BE2C (cell line): Measurements from ENCODE around the gene DNAJC4.

ENCODE experiments used
- DNase-seq: peaks from one replicate; pipeline ENCODE4 v3.0.0-alpha.2; 2020
- H3K27me3 ChIP-seq: fragments of 250-450 bp; sonication (Bioruptor Pico); 2 replicates; pipeline ENCODE4 v1.5.1; 2020; ENCODE audit warnings: mild to moderate bottlenecking
- H3K36me3 ChIP-seq: fragments of 250-450 bp; sonication (Bioruptor Pico); 2 replicates; pipeline ENCODE4 v1.5.1; 2020; ENCODE audit warnings: mild to moderate bottlenecking
- H3K4me1 ChIP-seq: fragments of 250-450 bp; sonication (Bioruptor Pico); 2 replicates; pipeline ENCODE4 v1.5.1; 2020
- H3K4me3 ChIP-seq: 2 replicates; pipeline ENCODE4 v1.5.1; 2011; ENCODE audit warnings: low read depth, low read length
- H3K9me3 ChIP-seq: fragments of 250-450 bp; sonication (Bioruptor Pico); 2 replicates; pipeline ENCODE4 v1.5.1; 2020
- TF ChIP-seq, protein P1 (sequence below): IDR thresholded peaks from 2 replicates; pipeline ENCODE4 v1.5.1; 2012; ENCODE audit warnings: mild to moderate bottlenecking, low read depth, low read length

The DNAJC4 gene

DNA sequence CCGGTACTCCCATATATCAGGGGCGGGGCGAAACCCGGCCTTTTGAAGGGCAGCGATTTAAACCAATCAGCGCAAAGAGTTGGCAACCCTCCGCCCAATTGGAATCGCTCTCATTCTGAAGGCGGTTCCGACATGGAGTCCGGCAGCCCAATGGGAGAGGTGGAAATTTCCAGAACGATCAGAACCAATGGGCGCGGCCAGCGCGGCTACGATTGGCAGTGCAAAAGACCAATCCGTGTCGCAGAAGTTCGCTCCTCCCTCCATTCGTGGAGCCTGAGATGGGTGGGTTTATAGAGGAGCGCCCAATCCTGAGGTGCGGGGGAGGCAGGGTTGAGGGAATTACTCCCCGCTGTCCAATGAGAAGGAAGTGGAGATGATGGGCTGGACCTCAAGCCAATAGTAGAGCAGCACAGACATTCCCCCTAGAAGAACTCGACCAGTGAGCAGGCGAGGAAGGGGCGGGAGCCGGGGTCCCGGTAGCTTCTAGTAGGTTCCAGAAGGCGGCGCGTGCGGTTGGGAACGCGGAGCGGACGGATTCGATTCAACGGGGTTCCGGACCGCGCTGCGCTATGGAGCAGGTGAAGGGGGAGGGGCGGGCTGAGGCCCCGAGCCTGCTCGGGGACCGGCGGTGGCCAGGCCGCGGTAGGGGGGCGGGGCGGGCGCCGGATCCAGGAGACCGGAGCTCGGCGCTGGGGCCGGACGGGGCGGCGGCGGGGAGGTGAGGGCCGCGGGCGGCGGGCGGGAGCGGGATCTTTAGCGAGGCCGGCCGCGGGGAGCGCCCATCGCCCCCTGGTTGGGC lies 44.5 kb upstream of the DNAJC4 start, which contains the start of gene STIP1:
Gene STIP1, plus strand, starts transcription at position 479 of the 799 bp plus-strand sequence. Its CDS starts 91 bp downstream, at position 570.
- TF ChIP-seq, protein P1, sequence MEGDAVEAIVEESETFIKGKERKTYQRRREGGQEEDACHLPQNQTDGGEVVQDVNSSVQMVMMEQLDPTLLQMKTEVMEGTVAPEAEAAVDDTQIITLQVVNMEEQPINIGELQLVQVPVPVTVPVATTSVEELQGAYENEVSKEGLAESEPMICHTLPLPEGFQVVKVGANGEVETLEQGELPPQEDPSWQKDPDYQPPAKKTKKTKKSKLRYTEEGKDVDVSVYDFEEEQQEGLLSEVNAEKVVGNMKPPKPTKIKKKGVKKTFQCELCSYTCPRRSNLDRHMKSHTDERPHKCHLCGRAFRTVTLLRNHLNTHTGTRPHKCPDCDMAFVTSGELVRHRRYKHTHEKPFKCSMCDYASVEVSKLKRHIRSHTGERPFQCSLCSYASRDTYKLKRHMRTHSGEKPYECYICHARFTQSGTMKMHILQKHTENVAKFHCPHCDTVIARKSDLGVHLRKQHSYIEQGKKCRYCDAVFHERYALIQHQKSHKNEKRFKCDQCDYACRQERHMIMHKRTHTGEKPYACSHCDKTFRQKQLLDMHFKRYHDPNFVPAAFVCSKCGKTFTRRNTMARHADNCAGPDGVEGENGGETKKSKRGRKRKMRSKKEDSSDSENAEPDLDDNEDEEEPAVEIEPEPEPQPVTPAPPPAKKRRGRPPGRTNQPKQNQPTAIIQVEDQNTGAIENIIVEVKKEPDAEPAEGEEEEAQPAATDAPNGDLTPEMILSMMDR = 0 out of 2 replicates have a peak, but pooled peaks have one; percentile 14

DNA sequence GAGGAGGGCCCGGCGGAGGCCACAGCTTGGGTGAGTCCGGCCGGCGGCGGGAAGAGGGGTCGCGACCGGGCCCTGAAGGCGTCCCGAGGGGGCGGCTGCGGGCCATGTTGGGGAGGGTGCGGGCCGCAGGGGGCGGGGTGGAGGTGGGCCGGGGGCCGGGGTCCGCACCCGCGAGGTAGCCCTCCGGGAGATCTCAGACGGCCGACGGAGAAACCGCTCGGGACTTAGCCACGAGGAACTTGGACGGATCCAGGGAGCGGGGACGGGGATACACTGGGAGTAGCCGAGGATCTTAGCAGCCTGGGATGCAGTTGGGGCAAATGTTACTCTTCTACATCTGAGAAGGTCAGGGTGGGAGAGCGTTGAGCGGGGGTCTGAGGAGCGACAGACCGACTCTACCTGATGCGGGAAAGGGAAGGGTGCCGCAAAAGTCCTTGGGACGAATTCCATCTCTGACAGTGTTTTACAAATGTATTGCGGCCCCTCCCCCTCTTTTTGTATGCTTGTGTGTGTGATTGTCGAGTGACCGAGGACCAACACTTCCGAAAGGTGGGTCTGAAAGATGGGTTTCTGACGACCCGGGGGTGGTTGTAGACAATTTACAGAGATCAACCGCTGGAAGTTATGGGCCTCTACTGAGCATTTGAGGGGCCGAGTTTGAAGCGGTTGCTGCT lies 43.7 kb upstream of the DNAJC4 start:
- H3K4me1 ChIP-seq = no peaks in the 10 kb centered on the region
- no peak for DNase-seq
- H3K9me3 ChIP-seq = no peaks in the 10 kb centered on the region
- H3K27me3 ChIP-seq = no peaks in the 10 kb centered on the region
- H3K36me3 ChIP-seq = peaks cover 11% of the 10 kb centered on the region
- TF ChIP-seq, protein P1 = no peak
- H3K4me3 ChIP-seq = no peak overlapping the region

More for the DNA sequence above, 44.5 kb upstream of the DNAJC4 start, which contains the start of gene STIP1:
- Histone ChIP-seq H3K4me3 (peak within 1 kb of the TSS; percentile 65), H3K36me3 (peaks cover 11% of the 10 kb centered on the region), H3K27me3 (no peaks in the 10 kb centered on the region), H3K4me1 (no peaks in the 10 kb centered on the region; the same call in 1 of the 2 replicates), H3K9me3 (no peaks in the 10 kb centered on the region)
- DNase-seq = peak; percentile 93

DNA sequence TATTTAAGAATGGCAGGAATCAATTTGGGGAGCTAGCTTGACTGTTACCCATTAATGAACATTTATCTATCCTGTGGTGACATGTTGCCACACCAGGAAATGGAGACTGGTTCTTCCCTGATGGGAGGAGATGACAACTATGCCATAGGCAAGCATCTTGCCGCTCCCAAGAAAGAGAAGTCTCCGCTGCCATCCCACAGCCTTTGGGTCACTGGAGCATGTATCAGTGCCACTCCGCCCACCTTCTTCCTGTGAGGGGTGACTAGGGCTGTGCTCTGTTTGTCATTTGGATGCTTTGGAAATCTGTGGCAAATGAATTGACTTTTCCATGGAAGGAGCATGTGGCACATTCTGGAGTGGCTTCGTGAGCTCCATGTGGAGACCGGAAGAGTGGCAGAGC lies 37.9 kb upstream of the DNAJC4 start:
- no peaks in the 10 kb centered on the region for H3K4me1 ChIP-seq
- H3K27me3 ChIP-seq = no peaks in the 10 kb centered on the region
- peaks cover 56% of the 10 kb centered on the region for H3K36me3 ChIP-seq
- no peak for DNase-seq
- no peaks in the 10 kb centered on the region for H3K9me3 ChIP-seq
- TF ChIP-seq, protein P1 = no peak
- H3K4me3 ChIP-seq = no peak overlapping the region

DNA sequence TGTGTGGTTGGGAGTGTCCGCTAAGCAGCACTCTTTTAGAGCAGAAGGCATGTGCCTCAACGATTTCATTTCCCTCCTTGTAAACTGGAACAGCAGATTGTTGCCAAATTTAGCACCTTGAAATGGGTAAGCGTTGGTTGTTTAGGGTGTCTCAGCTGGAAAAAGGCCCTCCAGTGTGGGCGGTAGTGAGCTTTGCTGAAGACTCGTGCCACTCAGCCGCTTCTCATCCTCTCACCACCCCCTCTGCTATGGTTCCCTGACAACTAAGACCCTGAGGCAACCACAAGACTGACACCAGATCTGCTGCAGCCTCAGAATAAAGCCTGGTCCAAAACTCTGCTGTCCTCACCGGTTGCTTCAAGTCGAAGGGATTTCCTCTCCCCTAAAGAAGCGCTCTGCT lies 33.7 kb upstream of the DNAJC4 start:
- H3K36me3 ChIP-seq = peaks cover 56% of the 10 kb centered on the region
- H3K27me3 ChIP-seq = no peaks in the 10 kb centered on the region
- TF ChIP-seq, protein P1 = no peak
- no peak overlapping the region for H3K4me3 ChIP-seq
- no peaks in the 10 kb centered on the region for H3K9me3 ChIP-seq
- no peaks in the 10 kb centered on the region for H3K4me1 ChIP-seq
- DNase-seq = no peak

DNA sequence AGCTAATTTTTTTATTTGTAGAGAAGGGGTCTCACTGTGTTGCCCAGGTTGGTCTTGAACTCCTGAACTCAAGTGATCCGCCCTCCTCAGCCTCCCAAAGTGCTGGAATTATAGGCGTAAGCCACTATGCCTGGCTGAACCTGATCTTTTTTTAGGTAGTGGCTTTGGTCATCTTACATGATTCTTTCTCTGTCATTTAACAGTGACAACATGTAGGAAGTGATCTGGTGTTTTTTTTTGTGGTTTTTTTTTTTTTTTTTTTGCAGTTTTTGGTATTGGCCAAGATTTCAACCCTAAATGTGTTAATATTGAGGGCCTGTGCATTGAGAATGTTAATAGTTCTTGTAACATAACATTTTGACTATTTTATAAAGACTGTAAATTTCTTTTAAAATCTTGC lies 31.8 kb upstream of the DNAJC4 start:
- Histone ChIP-seq H3K4me1 (no peaks in the 10 kb centered on the region), H3K27me3 (no peaks in the 10 kb centered on the region), H3K9me3 (no peaks in the 10 kb centered on the region), H3K36me3 (peaks cover 57% of the 10 kb centered on the region), H3K4me3 (no peak overlapping the region)
- DNase-seq = no peak
- TF ChIP-seq, protein P1 = no peak

DNA sequence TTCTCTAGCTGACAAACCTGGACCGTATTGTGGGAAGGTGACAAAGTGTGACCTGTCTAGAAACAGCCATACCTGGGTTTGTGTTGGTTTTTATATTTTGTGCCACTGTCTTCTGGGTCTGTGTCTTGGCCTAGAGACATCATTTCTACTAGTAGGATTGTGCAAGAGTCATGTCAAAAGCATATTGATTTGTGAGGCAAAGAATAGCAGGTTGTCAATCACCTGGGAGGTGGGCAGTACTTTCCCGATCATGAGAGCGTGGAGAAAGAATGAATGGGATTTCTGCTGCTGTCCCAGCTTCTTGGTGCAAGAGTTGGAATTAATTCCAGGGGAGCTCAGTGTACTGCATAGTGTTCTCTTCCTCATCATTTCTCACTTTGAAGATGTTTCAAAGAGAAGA lies 28.8 kb upstream of the DNAJC4 start:
- Histone ChIP-seq H3K4me1 (no peaks in the 10 kb centered on the region), H3K27me3 (no peaks in the 10 kb centered on the region), H3K9me3 (no peaks in the 10 kb centered on the region), H3K4me3 (no peak overlapping the region), H3K36me3 (peaks cover 50% of the 10 kb centered on the region)
- no peak for DNase-seq
- TF ChIP-seq, protein P1 = no peak
